ENCODE measurements around the gene LRRC31. TPM values are rescaled to one million over a fixed set of nuclear protein-coding genes. Genes with fewer than 3 reads are reported as not detected.

Gene LRRC31
- polyA plus RNA-seq, 3 donors: 0.17 to 0.37 (median 0.26) TPM

- DNase-seq (ENCODE audit: low read depth in 3 of 3, low spot score in 2 of 3): no peak
These were observed 4.5 kb downstream of the LRRC31 start for GRCh38 chr3:169865176-169865767.

- no peak for DNase-seq (ENCODE audit: low read depth in 3 of 3, low spot score in 2 of 3)
These were observed 5.5 kb downstream of the LRRC31 start for GRCh38 chr3:169864270-169864669.

- peak; percentile 58 to 77 (median 73) for DNase-seq (ENCODE audit: low read depth in 3 of 3, low spot score in 2 of 3)
These were observed 6.3 kb downstream of the LRRC31 start for GRCh38 chr3:169863458-169863899.

- no peak for DNase-seq (ENCODE audit: low read depth in 3 of 3, low spot score in 2 of 3)
These were observed 7.9 kb downstream of the LRRC31 start for GRCh38 chr3:169861871-169862270.

- DNase-seq (ENCODE audit: low read depth in 3 of 3, low spot score in 2 of 3): no peak
These were observed 11.9 kb downstream of the LRRC31 start for GRCh38 chr3:169857811-169858210.

- DNase-seq (ENCODE audit: low read depth in 3 of 3, low spot score in 2 of 3): no peak
These were observed 14.2 kb downstream of the LRRC31 start for GRCh38 chr3:169855514-169855913.

GRCh38 chr3:169850618-169851017 is 19.1 kb downstream of the LRRC31 start:
- no peak for DNase-seq (ENCODE audit: low read depth in 3 of 3, low spot score in 2 of 3)

- DNase-seq (ENCODE audit: low read depth in 3 of 3, low spot score in 2 of 3): no peak
These were observed 21.0 kb downstream of the LRRC31 start for GRCh38 chr3:169848741-169849140.

- no peak for DNase-seq (ENCODE audit: low read depth in 3 of 3, low spot score in 2 of 3)
These were observed 21.8 kb downstream of the LRRC31 start for GRCh38 chr3:169847896-169848295.

- DNase-seq (ENCODE audit: low read depth in 3 of 3, low spot score in 2 of 3): no peak
These were observed 23.1 kb downstream of the LRRC31 start for GRCh38 chr3:169846458-169847193.

- no peak for DNase-seq (ENCODE audit: low read depth in 3 of 3, low spot score in 2 of 3)
These were observed 26.8 kb downstream of the LRRC31 start for GRCh38 chr3:169842960-169843359.

GRCh38 chr3:169841171-169841570 is 28.6 kb downstream of the LRRC31 start:
- peak; percentile 18 to 49 (median 25) for DNase-seq (ENCODE audit: low read depth in 3 of 3, low spot score in 2 of 3)

- no peak for DNase-seq (ENCODE audit: low read depth in 3 of 3, low spot score in 2 of 3)
These were observed 31.2 kb downstream of the LRRC31 start for GRCh38 chr3:169838511-169839030.

- DNase-seq (ENCODE audit: low read depth in 3 of 3, low spot score in 2 of 3): no peak
These were observed 32.8 kb downstream of the LRRC31 start for GRCh38 chr3:169836942-169837275.

GRCh38 chr3:169836078-169836941 is 33.4 kb downstream of the LRRC31 start:
- no peak for DNase-seq (ENCODE audit: low read depth in 3 of 3, low spot score in 2 of 3)

GRCh38 chr3:169835533-169835932 is 34.2 kb downstream of the LRRC31 start:
- no peak for DNase-seq (ENCODE audit: low read depth in 3 of 3, low spot score in 2 of 3)

GRCh38 chr3:169827712-169828111 is 42.0 kb downstream of the LRRC31 start:
- DNase-seq (ENCODE audit: low read depth in 3 of 3, low spot score in 2 of 3): no peak

GRCh38 chr3:169825316-169825715 is 44.4 kb downstream of the LRRC31 start:
- no peak for DNase-seq (ENCODE audit: low read depth in 3 of 3, low spot score in 2 of 3)

GRCh38 chr3:169822983-169823382 is 46.8 kb downstream of the LRRC31 start:
- no peak for DNase-seq (ENCODE audit: low read depth in 3 of 3, low spot score in 2 of 3)

- DNase-seq (ENCODE audit: low read depth in 3 of 3, low spot score in 2 of 3): no peak
These were observed 47.2 kb downstream of the LRRC31 start for GRCh38 chr3:169822540-169822939.

- no peak for DNase-seq (ENCODE audit: low read depth in 3 of 3, low spot score in 2 of 3)
These were observed 47.6 kb downstream of the LRRC31 start for GRCh38 chr3:169822091-169822490.
